Upper lobe of left lung (tissue), 6 donors: Measurements from ENCODE around the gene CEP152. TPM values are rescaled to one million over a fixed set of nuclear protein-coding genes. Genes with fewer than 3 reads are reported as not detected.

Experiments used
- ATAC-seq, 2 donors: fragments of 200-7000 bp; cut with Tn5 transposase; one replicate each; pipeline ENCODE4 v1.9.1; 2022; ENCODE audit warnings: mild to moderate bottlenecking in 2 of 2, moderate library complexity in 2 of 2; ENCODE audit not compliant: low FRiP score in 2 of 2
- DNase-seq, 2 donors: peaks; one replicate each; pipeline ENCODE4 v3.0.0-alpha.2; 2019 to 2020
- H3K27ac ChIP-seq, 4 donors: fragments of 200-600 bp; sonication (generic); one replicate each; pipeline ENCODE4 v1.5.1; 2016 to 2019
- H3K27me3 ChIP-seq, 4 donors: fragments of 200-600 bp; sonication (generic); one replicate each; pipeline ENCODE4 v1.5.1; 2017 to 2019
- H3K36me3 ChIP-seq, 4 donors: fragments of 200-600 bp; sonication (generic); one replicate each; pipeline ENCODE4 v1.5.1; 2016 to 2019
- H3K4me1 ChIP-seq, 4 donors: fragments of 200-600 bp; sonication (generic); one replicate each; pipeline ENCODE4 v1.5.1; 2018 to 2019
- H3K4me3 ChIP-seq, 4 donors: fragments of 200-600 bp; sonication (generic); one replicate each; pipeline ENCODE4 v1.5.1; 2017 to 2019; ENCODE audit warnings: mild to moderate bottlenecking in 2 of 4, moderate library complexity in 1 of 4
- H3K9me3 ChIP-seq, 4 donors: fragments of 200-600 bp; sonication (generic); one replicate each; pipeline ENCODE4 v1.5.1; 2018 to 2019
- CTCF ChIP-seq, 6 experiments: fragments of 450-650 bp in 4 of 6; fragments of 200-600 bp in 2 of 6; sonication (generic) in 2 of 6; IDR thresholded peaks; one replicate each; pipeline ENCODE4 v1.5.1; 2016 to 2019; ENCODE audit warnings: antibody characterized with exemption in 6 of 6
- EP300 ChIP-seq, 4 donors: sonication (generic); formaldehyde crosslinking; IDR thresholded peaks; one replicate each; pipeline ENCODE4 v1.5.1; 2017; ENCODE audit warnings: antibody characterized with exemption in 4 of 4, control low read depth in 2 of 4
- POLR2A ChIP-seq, 4 donors: fragments of 450-650 bp; IDR thresholded peaks; one replicate each; pipeline ENCODE4 v1.5.1; 2016 to 2017; ENCODE audit warnings: antibody characterized with exemption in 4 of 4, mild to moderate bottlenecking in 2 of 4
- POLR2AphosphoS5 ChIP-seq, 2 donors: sonication (generic); formaldehyde crosslinking; IDR thresholded peaks; one replicate each; pipeline ENCODE4 v1.5.1; 2017; ENCODE audit warnings: antibody characterized with exemption in 2 of 2
- WGBS, 2 donors: methylation state at CpG; one replicate each; pipeline ENCODE4 v1.1.5; 2017 to 2018; 5-methylcytosine and 5-hydroxymethylcytosine counted together
- total RNA-seq, 6 donors: library from RNA; depleted of rRNA in 4 of 6; stranded (reverse); fragments of >200 nt in 4 of 6; gene quantifications; one replicate each; pipeline versions ENCODE4 v1.1.0 to v1.2.1, GENCODE V29; 2016 to 2021
- donor health status: DM: no; HTN: no; CAD: no; lungs with moderate emphysema.
- donor health status: DM: no; HTN: yes; CAD: no; lungs with severe emphysema.

The CEP152 gene
- total RNA-seq, 6 donors from 2014 or later: 2.3 to 58.9 (median 8.4) TPM

- H3K4me3 ChIP-seq: no peak overlapping the region
- 70 to 76% methylated on average over 4 of the region's 4 CpGs for WGBS, 2 donors
- TF ChIP-seq EP300 (IDR thresholded peaks at IDR 0.05) (no peak), POLR2AphosphoS5 (IDR thresholded peaks at IDR 0.05) (no peak), POLR2A (IDR thresholded peaks at IDR 0.05) (no peak), CTCF (IDR thresholded peaks at IDR 0.05) (no peak)
- H3K9me3 ChIP-seq: peaks cover 0 to 7% (median 2%) of the 10 kb centered on the region in 4 donors
- no peaks in the 10 kb centered on the region for H3K4me1 ChIP-seq
- H3K27me3 ChIP-seq: no peaks in the 10 kb centered on the region
- ATAC-seq (no peak), DNase-seq (no peak)
- H3K36me3 ChIP-seq: no peaks in the 10 kb centered on the region
- no peak overlapping the region for H3K27ac ChIP-seq
Observed at GRCh38 chr15:48828471-48828870, 17.6 kb upstream of the CEP152 start.

GRCh38 chr15:48825075-48825474 is 14.2 kb upstream of the CEP152 start:
- Histone ChIP-seq H3K4me3 (no peak overlapping the region), H3K27me3 (no peaks in the 10 kb centered on the region), H3K36me3 (no peaks in the 10 kb centered on the region), H3K27ac (no peak overlapping the region), H3K9me3 (peaks cover 0 to 3% (median 0%) of the 10 kb centered on the region in 4 donors), H3K4me1 (no peaks in the 10 kb centered on the region)
- TF ChIP-seq POLR2AphosphoS5 (IDR thresholded peaks at IDR 0.05) (no peak), EP300 (IDR thresholded peaks at IDR 0.05) (no peak), CTCF (IDR thresholded peaks at IDR 0.05) (no peak), POLR2A (IDR thresholded peaks at IDR 0.05) (no peak)
- DNase-seq: no peak
- WGBS, 2 donors: 77 to 85% methylated on average over 1 of the region's 1 CpG
- no peak for ATAC-seq

- Histone ChIP-seq H3K27me3 (no peaks in the 10 kb centered on the region), H3K36me3 (no peaks in the 10 kb centered on the region), H3K4me1 (no peaks in the 10 kb centered on the region), H3K4me3 (no peak overlapping the region), H3K9me3 (peaks cover 0 to 3% (median 0%) of the 10 kb centered on the region in 4 donors), H3K27ac (no peak overlapping the region)
- DNase-seq: no peak
- no peak for ATAC-seq
- TF ChIP-seq POLR2A (IDR thresholded peaks at IDR 0.05): no peak
- TF ChIP-seq EP300 (IDR thresholded peaks at IDR 0.05): no peak
- no peak for TF ChIP-seq POLR2AphosphoS5 (IDR thresholded peaks at IDR 0.05)
- no peak for TF ChIP-seq CTCF (IDR thresholded peaks at IDR 0.05)
- 54 to 66% methylated on average over 1 of the region's 1 CpG for WGBS, 2 donors
Observed at GRCh38 chr15:48823706-48824105, 12.8 kb upstream of the CEP152 start.

- DNase-seq: no peak
- Histone ChIP-seq H3K27me3 (no peaks in the 10 kb centered on the region), H3K4me1 (no peaks in the 10 kb centered on the region), H3K4me3 (no peak overlapping the region), H3K36me3 (no peaks in the 10 kb centered on the region), H3K27ac (no peak overlapping the region), H3K9me3 (peaks cover 0 to 3% (median 0%) of the 10 kb centered on the region in 4 donors)
- WGBS, 2 donors: 7 to 36% methylated on average over 1 of the region's 1 CpG
- TF ChIP-seq EP300 (IDR thresholded peaks at IDR 0.05) (no peak), POLR2A (IDR thresholded peaks at IDR 0.05) (no peak), CTCF (IDR thresholded peaks at IDR 0.05) (no peak), POLR2AphosphoS5 (IDR thresholded peaks at IDR 0.05) (no peak)
- no peak for ATAC-seq
Observed at GRCh38 chr15:48823237-48823636, 12.4 kb upstream of the CEP152 start.

- 80 to 97% methylated on average over 2 of the region's 2 CpGs for WGBS, 2 donors
- TF ChIP-seq POLR2AphosphoS5 (IDR thresholded peaks at IDR 0.05) (no peak), EP300 (IDR thresholded peaks at IDR 0.05) (no peak), CTCF (IDR thresholded peaks at IDR 0.05) (no peak), POLR2A (IDR thresholded peaks at IDR 0.05) (no peak)
- Histone ChIP-seq H3K27ac (no peak overlapping the region), H3K9me3 (no peaks in the 10 kb centered on the region), H3K27me3 (no peaks in the 10 kb centered on the region), H3K4me3 (no peak overlapping the region), H3K36me3 (no peaks in the 10 kb centered on the region), H3K4me1 (peaks cover 8 to 19% (median 12%) of the 10 kb centered on the region in 4 donors)
- no peak for DNase-seq
- ATAC-seq: no peak
Observed at GRCh38 chr15:48814286-48814685, 3.4 kb upstream of the CEP152 start.
